Stomach (tissue), 4 donors: ENCODE data around the gene NAP1L4.

Experiments used
- EP300 ChIP-seq: sonication (generic); formaldehyde crosslinking; IDR thresholded peaks from one replicate; pipeline ENCODE4 v1.6.1; 2017; ENCODE audit warnings: antibody characterized with exemption
- POLR2A ChIP-seq, 4 donors: fragments of 450-650 bp; IDR thresholded peaks; one replicate each; pipeline ENCODE4 v1.6.1; 2016; ENCODE audit warnings: antibody characterized with exemption in 4 of 4, control low read depth in 2 of 4, mild to moderate bottlenecking in 1 of 4, moderate library complexity in 1 of 4
- POLR2AphosphoS5 ChIP-seq, 3 donors: sonication (generic); formaldehyde crosslinking; IDR thresholded peaks; one replicate each; pipeline ENCODE4 v1.6.1; 2016; ENCODE audit warnings: antibody characterized with exemption in 3 of 3
- TF ChIP-seq, protein P1 (sequence below), 7 experiments: fragments of 450-650 bp in 4 of 7; fragments of 200-600 bp in 3 of 7; sonication (generic) in 3 of 7; IDR thresholded peaks; one replicate each; pipeline ENCODE4 v1.5.1; 2016 to 2019; ENCODE audit warnings: antibody characterized with exemption in 7 of 7, control low read depth in 2 of 7, mild to moderate bottlenecking in 1 of 7

DNA sequence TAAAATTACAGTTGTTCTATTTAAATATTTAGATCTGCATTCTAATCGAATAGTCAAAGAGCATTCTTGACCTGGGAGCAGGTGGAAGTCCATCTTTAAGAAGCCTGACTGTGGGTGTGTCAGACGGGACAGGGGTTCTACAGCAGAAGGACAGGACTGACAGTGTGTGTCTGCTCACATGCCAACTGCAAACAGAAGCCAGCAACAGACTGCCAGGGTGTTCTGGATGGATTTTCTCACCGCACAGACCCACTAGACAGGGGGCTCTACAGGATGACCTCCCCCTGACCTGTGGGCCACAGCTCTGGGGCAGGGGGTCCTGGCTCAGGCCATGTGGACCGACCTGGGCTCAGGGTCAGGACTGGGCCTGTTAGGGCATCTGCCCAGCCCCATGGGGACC, 22.8 kb upstream of the NAP1L4 start:
- TF ChIP-seq, protein P1, sequence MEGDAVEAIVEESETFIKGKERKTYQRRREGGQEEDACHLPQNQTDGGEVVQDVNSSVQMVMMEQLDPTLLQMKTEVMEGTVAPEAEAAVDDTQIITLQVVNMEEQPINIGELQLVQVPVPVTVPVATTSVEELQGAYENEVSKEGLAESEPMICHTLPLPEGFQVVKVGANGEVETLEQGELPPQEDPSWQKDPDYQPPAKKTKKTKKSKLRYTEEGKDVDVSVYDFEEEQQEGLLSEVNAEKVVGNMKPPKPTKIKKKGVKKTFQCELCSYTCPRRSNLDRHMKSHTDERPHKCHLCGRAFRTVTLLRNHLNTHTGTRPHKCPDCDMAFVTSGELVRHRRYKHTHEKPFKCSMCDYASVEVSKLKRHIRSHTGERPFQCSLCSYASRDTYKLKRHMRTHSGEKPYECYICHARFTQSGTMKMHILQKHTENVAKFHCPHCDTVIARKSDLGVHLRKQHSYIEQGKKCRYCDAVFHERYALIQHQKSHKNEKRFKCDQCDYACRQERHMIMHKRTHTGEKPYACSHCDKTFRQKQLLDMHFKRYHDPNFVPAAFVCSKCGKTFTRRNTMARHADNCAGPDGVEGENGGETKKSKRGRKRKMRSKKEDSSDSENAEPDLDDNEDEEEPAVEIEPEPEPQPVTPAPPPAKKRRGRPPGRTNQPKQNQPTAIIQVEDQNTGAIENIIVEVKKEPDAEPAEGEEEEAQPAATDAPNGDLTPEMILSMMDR (IDR thresholded peaks at IDR 0.05), result no peak
- TF ChIP-seq POLR2A (IDR thresholded peaks at IDR 0.05) (no peak), EP300 (no peak), POLR2AphosphoS5 (IDR thresholded peaks at IDR 0.05) (no peak)
